Nephron (organoid): ENCODE measurements around the gene NDST1.
"Not testable (repeated sequence)": the region's sequence is repeated elsewhere in the genome, so short reads cannot be mapped to it uniquely, and the experiment has no call there.

ENCODE experiments used
- H3K27ac Mint-ChIP-seq, 3 experiments: 2 replicates each; pipeline ENCODE4 v1.8.0; 2020; ENCODE audit warnings: mixed read lengths in 3 of 3, mild to moderate bottlenecking in 2 of 3, moderate library complexity in 1 of 3
- H3K27me3 Mint-ChIP-seq: 2 replicates; pipeline ENCODE4 v1.8.0; 2021; ENCODE audit warnings: low read depth, mild to moderate bottlenecking, moderate library complexity, mixed read lengths
- H3K36me3 Mint-ChIP-seq: 2 replicates; pipeline ENCODE4 v1.8.0; 2020; ENCODE audit warnings: low read depth, mixed read lengths
- H3K4me1 Mint-ChIP-seq: 2 replicates; pipeline ENCODE4 v1.8.0; 2020; ENCODE audit warnings: mixed read lengths
- H3K4me3 Mint-ChIP-seq, 3 experiments: 2 replicates each; pipeline ENCODE4 v1.8.0; 2020; ENCODE audit warnings: mild to moderate bottlenecking in 3 of 3, mixed read lengths in 3 of 3, moderate library complexity in 2 of 3
- H3K9me3 Mint-ChIP-seq: 2 replicates; pipeline ENCODE4 v1.8.0; 2020; ENCODE audit warnings: mixed read lengths
- TF ChIP-seq, protein P1 (sequence below), 3 experiments: fragments of 200-600 bp; sonication (generic); IDR thresholded peaks; one replicate each; pipeline ENCODE4 v1.5.0; 2021; ENCODE audit warnings: antibody characterized with exemption in 3 of 3; ENCODE audit not compliant: unreplicated experiment in 3 of 3

Gene NDST1

GRCh38 chr5:150465927-150466326 lies 42.0 kb upstream of the NDST1 start:
- Mint-ChIP-seq H3K9me3 (no peaks in the 10 kb centered on the region), H3K4me1 (peaks cover 18% of the 10 kb centered on the region), H3K27ac (peak overlapping the region in 1 of 3 experiments; percentile 19), H3K27me3 (no peaks in the 10 kb centered on the region), H3K36me3 (no peaks in the 10 kb centered on the region), H3K4me3 (no peak overlapping the region)
- TF ChIP-seq, protein P1, sequence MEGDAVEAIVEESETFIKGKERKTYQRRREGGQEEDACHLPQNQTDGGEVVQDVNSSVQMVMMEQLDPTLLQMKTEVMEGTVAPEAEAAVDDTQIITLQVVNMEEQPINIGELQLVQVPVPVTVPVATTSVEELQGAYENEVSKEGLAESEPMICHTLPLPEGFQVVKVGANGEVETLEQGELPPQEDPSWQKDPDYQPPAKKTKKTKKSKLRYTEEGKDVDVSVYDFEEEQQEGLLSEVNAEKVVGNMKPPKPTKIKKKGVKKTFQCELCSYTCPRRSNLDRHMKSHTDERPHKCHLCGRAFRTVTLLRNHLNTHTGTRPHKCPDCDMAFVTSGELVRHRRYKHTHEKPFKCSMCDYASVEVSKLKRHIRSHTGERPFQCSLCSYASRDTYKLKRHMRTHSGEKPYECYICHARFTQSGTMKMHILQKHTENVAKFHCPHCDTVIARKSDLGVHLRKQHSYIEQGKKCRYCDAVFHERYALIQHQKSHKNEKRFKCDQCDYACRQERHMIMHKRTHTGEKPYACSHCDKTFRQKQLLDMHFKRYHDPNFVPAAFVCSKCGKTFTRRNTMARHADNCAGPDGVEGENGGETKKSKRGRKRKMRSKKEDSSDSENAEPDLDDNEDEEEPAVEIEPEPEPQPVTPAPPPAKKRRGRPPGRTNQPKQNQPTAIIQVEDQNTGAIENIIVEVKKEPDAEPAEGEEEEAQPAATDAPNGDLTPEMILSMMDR (IDR thresholded peaks at IDR 0.05; ENCODE audit: unreplicated experiment in 3 of 3), result no peak

DNA sequence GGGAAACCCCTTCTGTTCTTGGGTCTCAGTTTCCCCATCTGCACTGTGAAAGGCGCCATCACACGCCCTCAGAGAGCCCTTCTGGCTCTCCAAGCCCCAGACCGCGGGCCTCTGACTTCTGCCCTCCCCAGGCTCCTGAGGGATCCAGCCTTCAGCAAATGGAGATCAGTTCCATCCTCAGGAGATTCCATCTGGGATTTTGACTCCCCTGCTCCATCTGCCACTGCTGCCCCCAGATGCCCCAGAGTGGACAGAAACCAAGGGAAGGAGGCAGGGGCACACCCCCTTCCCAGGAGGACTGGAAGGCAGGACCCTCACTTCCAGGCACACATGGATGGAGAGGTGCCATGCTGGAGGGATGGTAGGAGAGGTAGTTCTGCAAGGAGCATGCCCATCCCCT lies 39.7 kb upstream of the NDST1 start:
- H3K27me3 Mint-ChIP-seq, result peaks cover 5% of the 10 kb centered on the region
- H3K4me1 Mint-ChIP-seq, result peaks cover 12% of the 10 kb centered on the region
- TF ChIP-seq, protein P1 (IDR thresholded peaks at IDR 0.05; ENCODE audit: unreplicated experiment in 3 of 3), result no peak
- H3K4me3 Mint-ChIP-seq, result no peak overlapping the region
- H3K27ac Mint-ChIP-seq, result no peak overlapping the region
- no peaks in the 10 kb centered on the region for H3K36me3 Mint-ChIP-seq
- no peaks in the 10 kb centered on the region for H3K9me3 Mint-ChIP-seq

DNA sequence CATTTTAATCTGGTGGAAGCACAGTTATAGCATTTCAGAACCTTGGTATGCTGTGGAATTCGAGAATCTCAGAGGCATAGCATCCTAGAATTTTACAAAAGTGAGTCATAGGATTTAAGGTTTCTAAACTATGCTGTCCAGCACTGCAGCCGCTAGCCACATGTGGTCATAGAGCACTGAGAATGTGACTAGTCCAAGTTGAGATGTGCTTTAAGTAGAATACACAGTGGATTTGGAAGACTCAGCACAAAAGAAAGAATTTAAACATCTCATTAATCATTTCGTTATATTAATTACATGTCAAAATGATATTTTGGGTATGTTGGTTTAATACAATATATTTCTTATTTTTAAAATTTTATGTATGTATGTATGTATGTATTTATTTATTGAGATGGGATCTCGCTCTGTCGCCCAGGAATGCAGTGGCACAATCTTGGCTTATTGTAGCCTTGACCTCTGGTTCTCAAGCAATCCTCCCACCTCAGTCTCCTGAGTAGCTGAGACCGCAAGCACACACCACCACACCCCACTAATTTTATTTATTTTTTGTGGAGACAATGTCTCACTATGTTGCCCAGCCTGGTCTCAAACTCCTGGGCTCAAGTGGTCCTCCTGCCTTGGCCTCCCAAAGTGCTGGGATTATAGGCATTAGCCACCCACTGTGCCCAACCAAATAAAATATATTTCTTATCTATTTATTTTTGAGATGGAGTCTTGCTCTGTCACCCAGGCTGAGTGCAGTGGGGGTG lies 38.0 kb upstream of the NDST1 start:
- peaks cover 7% of the 10 kb centered on the region for H3K4me1 Mint-ChIP-seq
- H3K36me3 Mint-ChIP-seq, result no peaks in the 10 kb centered on the region
- H3K27ac Mint-ChIP-seq, result peak overlapping the region in 2 of 3 experiments; percentile 29 to 54
- H3K4me3 Mint-ChIP-seq, result no peak overlapping the region
- TF ChIP-seq, protein P1 (IDR thresholded peaks at IDR 0.05; ENCODE audit: unreplicated experiment in 3 of 3), result no peak
- peaks cover 5% of the 10 kb centered on the region for H3K27me3 Mint-ChIP-seq
- H3K9me3 Mint-ChIP-seq, result no peaks in the 10 kb centered on the region

- Mint-ChIP-seq H3K4me3 (no peak overlapping the region), H3K27me3 (peaks cover 5% of the 10 kb centered on the region), H3K36me3 (no peaks in the 10 kb centered on the region), H3K27ac (peak overlapping the region in 2 of 3 experiments; percentile 55 to 80), H3K9me3 (no peaks in the 10 kb centered on the region), H3K4me1 (peaks cover 7% of the 10 kb centered on the region)
- TF ChIP-seq, protein P1 (IDR thresholded peaks at IDR 0.05; ENCODE audit: unreplicated experiment in 3 of 3), result no peak
Observed at GRCh38 chr5:150473673-150474358, 34.1 kb upstream of the NDST1 start.

- not testable (repeated sequence) for H3K27me3 Mint-ChIP-seq, H3K4me1 Mint-ChIP-seq, H3K27ac Mint-ChIP-seq, H3K4me3 Mint-ChIP-seq, H3K9me3 Mint-ChIP-seq, H3K36me3 Mint-ChIP-seq
Observed at GRCh38 chr5:150476568-150476967, 31.4 kb upstream of the NDST1 start.

GRCh38 chr5:150479416-150479815 lies 28.5 kb upstream of the NDST1 start:
- no peaks in the 10 kb centered on the region for H3K9me3 Mint-ChIP-seq
- peak overlapping the region in 1 of 3 experiments; percentile 12 for H3K27ac Mint-ChIP-seq
- H3K4me1 Mint-ChIP-seq, result no peaks in the 10 kb centered on the region
- H3K36me3 Mint-ChIP-seq, result no peaks in the 10 kb centered on the region
- no peaks in the 10 kb centered on the region for H3K27me3 Mint-ChIP-seq
- H3K4me3 Mint-ChIP-seq, result no peak overlapping the region
- TF ChIP-seq, protein P1 (IDR thresholded peaks at IDR 0.05; ENCODE audit: unreplicated experiment in 3 of 3), result no peak
